Esophagus muscularis mucosa (tissue), 4 donors: Measurements from ENCODE around the gene ACTL6B. TPM values are rescaled to one million over a fixed set of nuclear protein-coding genes. Genes with fewer than 3 reads are reported as not detected.

Source experiments
- DNase-seq: peaks from one replicate; pipeline ENCODE4 v3.0.0-alpha.2; 2017; ENCODE audit errors: extremely low spot score
- H3K27ac ChIP-seq, 4 donors: fragments of 200-600 bp; sonication (generic); replicated peaks in 1 of 4; 1 replicate in 3 of 4; 2 replicates in 1 of 4; pipeline ENCODE4 v1.5.1; 2016 to 2019; ENCODE audit warnings: mild to moderate bottlenecking in 1 of 4
- H3K27me3 ChIP-seq, 4 donors: fragments of 200-600 bp; sonication (generic); one replicate each; pipeline versions ENCODE4 v1.5.1 to v1.6.0; 2016 to 2019
- H3K36me3 ChIP-seq, 4 donors: fragments of 200-600 bp; sonication (generic); one replicate each; pipeline ENCODE4 v1.5.1; 2016 to 2019
- H3K4me1 ChIP-seq, 4 donors: fragments of 200-600 bp; sonication (generic); one replicate each; pipeline ENCODE4 v1.5.1; 2016 to 2019
- H3K4me3 ChIP-seq, 4 donors: fragments of 200-600 bp; sonication (generic); 1 replicate in 2 of 4; 2 replicates in 2 of 4; pipeline ENCODE4 v1.5.1; 2016 to 2019; ENCODE audit warnings: mild to moderate bottlenecking in 4 of 4, moderate library complexity in 1 of 4
- H3K9me3 ChIP-seq, 4 donors: fragments of 200-600 bp; sonication (generic); 1 replicate in 3 of 4; 2 replicates in 1 of 4; pipeline ENCODE4 v1.5.1; 2016 to 2019
- CTCF ChIP-seq, 3 experiments: fragments of 200-600 bp in 2 of 3; fragments of 450-650 bp in 1 of 3; sonication (generic) in 2 of 3; IDR thresholded peaks; one replicate each; pipeline ENCODE4 v1.5.1; 2017 to 2019; ENCODE audit warnings: antibody characterized with exemption in 3 of 3, mild to moderate bottlenecking in 2 of 3, moderate library complexity in 1 of 3
- EP300 ChIP-seq: sonication (generic); formaldehyde crosslinking; IDR thresholded peaks from one replicate; pipeline ENCODE4 v1.6.1; 2017; ENCODE audit warnings: antibody characterized with exemption
- POLR2A ChIP-seq: fragments of 450-650 bp; IDR thresholded peaks from one replicate; pipeline ENCODE4 v1.6.1; 2017; ENCODE audit warnings: antibody characterized with exemption, moderate library complexity, mild to moderate bottlenecking, low read depth
- POLR2AphosphoS5 ChIP-seq, 2 donors: sonication (generic); formaldehyde crosslinking; IDR thresholded peaks; one replicate each; pipeline ENCODE4 v1.6.1; 2017; ENCODE audit warnings: antibody characterized with exemption in 2 of 2
- WGBS: methylation state at CpG from one replicate; pipeline ENCODE4 v1.1.5; 2018; 5-methylcytosine and 5-hydroxymethylcytosine counted together
- intact Hi-C: fragments of 100-400 bp; cut with DNase I; formaldehyde crosslinking; loops from one replicate; pipeline ENCODE4 v1.15.1; 2023
- total RNA-seq, 4 donors: library from RNA; depleted of rRNA; stranded (reverse); fragments of >200 nt; gene quantifications; one replicate each; pipeline versions ENCODE4 v1.1.0 to v1.2.1, GENCODE V29; 2016

The ACTL6B gene
- total RNA-seq, 4 donors from 2014 or later: not detected

GRCh38 chr7:100694098-100694745 lies 38.0 kb upstream of the ACTL6B start, which contains the start of gene GIGYF1:
Gene GIGYF1 (minus strand): TSS chr7:100694250. CDS start chr7:100688238, 6,012 bp downstream.
- H3K4me1 ChIP-seq: peaks cover 42 to 51% (median 49%) of the 10 kb centered on the region in 4 donors
- TF ChIP-seq POLR2A: no peak
- no peak for TF ChIP-seq CTCF (IDR thresholded peaks at IDR 0.05)
- TF ChIP-seq EP300: no peak
- TF ChIP-seq POLR2AphosphoS5 (IDR thresholded peaks at IDR 0.05): peak in 1 of 2 donors; percentile 47
- DNase-seq: no peak
- peak within 1 kb of the TSS; percentile 91 to 97 (median 94) for H3K4me3 ChIP-seq
- peaks cover 0 to 10% (median 6%) of the 10 kb centered on the region in 4 donors for H3K36me3 ChIP-seq
- peak within 1 kb of the TSS; percentile 78 to 89 (median 88) for H3K27ac ChIP-seq
- 3% methylated on average over 8 of the region's 102 CpGs for WGBS
- H3K27me3 ChIP-seq: no peaks in the 10 kb centered on the region
- intact Hi-C loops: loop anchor here (5.0 to 10.0 kb wide), 3 partner anchors 92 to 219 kb away; partner anchors contain the start of genes PCOLCE and TSC22D4
- H3K9me3 ChIP-seq: no peaks in the 10 kb centered on the region

- peaks cover 0 to 17% (median 13%) of the 10 kb centered on the region in 4 donors for H3K36me3 ChIP-seq
- H3K27ac ChIP-seq: peak overlapping the region; percentile 78 to 89 (median 88)
- H3K27me3 ChIP-seq: no peaks in the 10 kb centered on the region
- no peak for TF ChIP-seq EP300
- no peak for TF ChIP-seq CTCF (IDR thresholded peaks at IDR 0.05)
- no peak for TF ChIP-seq POLR2A
- no peak for TF ChIP-seq POLR2AphosphoS5 (IDR thresholded peaks at IDR 0.05)
- WGBS: under 1% methylated on average over 8 of the region's 81 CpGs
- H3K4me3 ChIP-seq: peak overlapping the region; percentile 91 to 97 (median 94)
- intact Hi-C loops: loop anchor here (5.0 to 10.0 kb wide), 3 partner anchors 91 to 219 kb away; partner anchors contain the start of genes PCOLCE and TSC22D4
- no peak for DNase-seq
- no peaks in the 10 kb centered on the region for H3K9me3 ChIP-seq
- peaks cover 49 to 58% (median 56%) of the 10 kb centered on the region in 4 donors for H3K4me1 ChIP-seq
Measured at GRCh38 chr7:100693312-100694097, 37.3 kb upstream of the ACTL6B start.

- TF ChIP-seq POLR2A (no peak), EP300 (no peak), POLR2AphosphoS5 (IDR thresholded peaks at IDR 0.05) (no peak), CTCF (IDR thresholded peaks at IDR 0.05) (no peak)
- intact Hi-C loops: loop anchor here (5.0 to 10.0 kb wide), 3 partner anchors 90 to 218 kb away; partner anchors contain the start of genes PCOLCE and TSC22D4
- peak overlapping the region; percentile 47 to 89 (median 84) for H3K27ac ChIP-seq
Measured at GRCh38 chr7:100692578-100692961, 36.3 kb upstream of the ACTL6B start.

GRCh38 chr7:100691676-100692577 lies 35.7 kb upstream of the ACTL6B start:
- TF ChIP-seq POLR2A (no peak), CTCF (IDR thresholded peaks at IDR 0.05) (peak; percentile 90 to 97 (median 90)), POLR2AphosphoS5 (IDR thresholded peaks at IDR 0.05) (peak in 1 of 2 donors; percentile 56), EP300 (no peak)
- WGBS: 37% methylated on average over 22 of the region's 28 CpGs
- H3K4me3 ChIP-seq: peak overlapping the region; percentile 91 to 97 (median 94)
- no peaks in the 10 kb centered on the region for H3K9me3 ChIP-seq
- peaks cover 13 to 33% (median 29%) of the 10 kb centered on the region in 4 donors for H3K36me3 ChIP-seq
- H3K4me1 ChIP-seq: peaks cover 57 to 72% (median 66%) of the 10 kb centered on the region in 4 donors
- peak overlapping the region; percentile 47 to 89 (median 84) for H3K27ac ChIP-seq
- intact Hi-C loops: loop anchor here (5.0 to 10.0 kb wide), 3 partner anchors 90 to 217 kb away; partner anchors contain the start of genes PCOLCE and TSC22D4
- no peaks in the 10 kb centered on the region for H3K27me3 ChIP-seq
- DNase-seq: no peak

More at GRCh38 chr7:100692578-100692961, 36.3 kb upstream of the ACTL6B start:
- Histone ChIP-seq H3K4me1 (peaks cover 57 to 67% (median 66%) of the 10 kb centered on the region in 4 donors), H3K27me3 (no peaks in the 10 kb centered on the region), H3K36me3 (peaks cover 7 to 26% (median 23%) of the 10 kb centered on the region in 4 donors), H3K9me3 (no peaks in the 10 kb centered on the region), H3K4me3 (peak overlapping the region; percentile 91 to 97 (median 94))
- no peak for DNase-seq
- 36% methylated on average over 6 of the region's 6 CpGs for WGBS
